DMS 273 treated with DMSO at 0.1 percent for 48 hours (cell line): ENCODE measurements around the gene ALS2CL.
"Not testable (repeated sequence)": the region's sequence is repeated elsewhere in the genome, so short reads cannot be mapped to it uniquely, and the experiment has no call there.

ENCODE experiments used
- DNase-seq: peaks from one replicate; lab custom pipeline; 2025; lab: John Stamatoyannopoulos, UW

The ALS2CL gene

GRCh38 chr3:46704346-46704745, 10.9 kb upstream of the ALS2CL start:
- DNase-seq = not testable (repeated sequence)

GRCh38 chr3:46703013-46703520, 9.6 kb upstream of the ALS2CL start:
- no peak for DNase-seq

GRCh38 chr3:46702246-46703012, 8.9 kb upstream of the ALS2CL start:
- no peak for DNase-seq

- DNase-seq = no peak
These were observed 7.9 kb upstream of the ALS2CL start, which contains the start of gene TMIE for GRCh38 chr3:46701181-46701939. Gene TMIE, plus strand, starts transcription at chr3:46701392. Its CDS starts 96 bp downstream, at chr3:46701488.

- DNase-seq = no peak
These were observed 7.3 kb upstream of the ALS2CL start for GRCh38 chr3:46700772-46701171.

- DNase-seq = no peak
These were observed 6.4 kb upstream of the ALS2CL start for GRCh38 chr3:46699676-46700523.

- DNase-seq = no peak
These were observed 2.7 kb upstream of the ALS2CL start for GRCh38 chr3:46695962-46696894.

- DNase-seq = no peak
These were observed 1.9 kb upstream of the ALS2CL start for GRCh38 chr3:46695177-46695961.

- no peak for DNase-seq
These were observed 1.0 kb upstream of the ALS2CL start for GRCh38 chr3:46694520-46694919.

- no peak for DNase-seq
These were observed 380 bp upstream of the ALS2CL start for GRCh38 chr3:46693892-46694226.

GRCh38 chr3:46692566-46692990, 901 bp downstream of the ALS2CL start:
- DNase-seq = no peak

- no peak for DNase-seq
These were observed 2.7 kb downstream of the ALS2CL start for GRCh38 chr3:46690798-46691197.

- no peak for DNase-seq
These were observed 8.0 kb downstream of the ALS2CL start for GRCh38 chr3:46685446-46685845.

- no peak for DNase-seq
These were observed 8.6 kb downstream of the ALS2CL start for GRCh38 chr3:46684891-46685290.

- no peak for DNase-seq
These were observed 10.5 kb downstream of the ALS2CL start for GRCh38 chr3:46682974-46683373.

- no peak for DNase-seq
These were observed 11.5 kb downstream of the ALS2CL start for GRCh38 chr3:46681856-46682540.

GRCh38 chr3:46681387-46681786, 12.1 kb downstream of the ALS2CL start:
- no peak for DNase-seq

GRCh38 chr3:46680298-46680826, 13.1 kb downstream of the ALS2CL start:
- no peak for DNase-seq

GRCh38 chr3:46679681-46680080, 13.8 kb downstream of the ALS2CL start:
- no peak for DNase-seq
